ENCODE measurements around the gene UNC5A. TPM values are rescaled to one million over a fixed set of nuclear protein-coding genes. Genes with fewer than 3 reads are reported as not detected.

The UNC5A gene
- total RNA-seq, 4 donors from 2014 or later: 0.48 TPM; not detected in 3

DNA sequence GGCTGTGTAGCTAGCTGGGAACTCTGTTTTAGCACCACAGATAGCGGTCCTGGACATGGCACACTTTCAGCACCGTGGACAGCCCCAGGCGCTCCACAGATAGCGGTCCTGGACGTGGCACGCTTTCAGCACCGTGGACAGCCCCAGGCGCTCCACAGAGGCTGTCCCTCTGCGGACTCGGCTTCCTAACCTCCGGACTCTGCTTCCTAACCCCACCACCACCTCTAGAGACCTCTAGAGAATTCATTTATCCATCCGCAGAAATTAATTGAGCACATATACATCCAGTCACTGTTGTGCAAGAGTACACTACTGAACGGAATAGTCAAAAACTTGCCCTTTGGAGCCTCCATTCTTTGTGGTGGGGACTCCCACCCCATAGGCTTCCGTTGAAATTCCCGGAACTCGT lies 27.4 kb downstream of the UNC5A start:
- peak; percentile 77 to 78 for DNase-seq
- H3K27me3 ChIP-seq: no peaks in the 10 kb centered on the region
- intact Hi-C loops (cut with DNase I; ENCODE audit: low total_unique reads): no loop called here

DNA sequence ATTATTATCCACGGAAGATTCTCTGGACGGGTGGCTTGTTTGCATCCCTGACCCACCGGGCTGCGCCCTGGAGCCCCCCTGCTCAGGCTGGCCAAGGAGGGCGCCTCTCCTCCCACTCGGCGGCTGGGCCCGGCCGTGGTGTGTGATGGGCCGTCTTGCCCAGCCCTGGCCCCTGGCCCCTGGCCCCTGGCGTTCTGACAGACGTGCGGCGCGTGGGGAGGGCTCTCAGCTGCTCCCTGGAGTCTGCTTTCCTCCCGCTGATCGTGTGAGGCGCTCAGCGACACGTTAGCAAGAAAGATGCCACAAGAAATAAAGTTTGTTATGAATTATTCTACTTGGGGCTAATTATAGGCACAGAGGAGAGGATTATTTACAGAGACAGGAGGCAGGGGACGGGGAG lies 33.3 kb downstream of the UNC5A start:
- no peaks in the 10 kb centered on the region for H3K36me3 ChIP-seq
- no peak overlapping the region for H3K4me3 ChIP-seq
- TF ChIP-seq POLR2A (IDR thresholded peaks at IDR 0.05): no peak
- TF ChIP-seq, protein P1, sequence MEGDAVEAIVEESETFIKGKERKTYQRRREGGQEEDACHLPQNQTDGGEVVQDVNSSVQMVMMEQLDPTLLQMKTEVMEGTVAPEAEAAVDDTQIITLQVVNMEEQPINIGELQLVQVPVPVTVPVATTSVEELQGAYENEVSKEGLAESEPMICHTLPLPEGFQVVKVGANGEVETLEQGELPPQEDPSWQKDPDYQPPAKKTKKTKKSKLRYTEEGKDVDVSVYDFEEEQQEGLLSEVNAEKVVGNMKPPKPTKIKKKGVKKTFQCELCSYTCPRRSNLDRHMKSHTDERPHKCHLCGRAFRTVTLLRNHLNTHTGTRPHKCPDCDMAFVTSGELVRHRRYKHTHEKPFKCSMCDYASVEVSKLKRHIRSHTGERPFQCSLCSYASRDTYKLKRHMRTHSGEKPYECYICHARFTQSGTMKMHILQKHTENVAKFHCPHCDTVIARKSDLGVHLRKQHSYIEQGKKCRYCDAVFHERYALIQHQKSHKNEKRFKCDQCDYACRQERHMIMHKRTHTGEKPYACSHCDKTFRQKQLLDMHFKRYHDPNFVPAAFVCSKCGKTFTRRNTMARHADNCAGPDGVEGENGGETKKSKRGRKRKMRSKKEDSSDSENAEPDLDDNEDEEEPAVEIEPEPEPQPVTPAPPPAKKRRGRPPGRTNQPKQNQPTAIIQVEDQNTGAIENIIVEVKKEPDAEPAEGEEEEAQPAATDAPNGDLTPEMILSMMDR (IDR thresholded peaks at IDR 0.05): no peak
- H3K4me1 ChIP-seq: no peaks in the 10 kb centered on the region
- H3K9me3 ChIP-seq: no peaks in the 10 kb centered on the region
- H3K27ac ChIP-seq: no peak overlapping the region
- H3K27me3 ChIP-seq: no peaks in the 10 kb centered on the region
- no peak for DNase-seq
- intact Hi-C loops (cut with DNase I; ENCODE audit: low total_unique reads): no loop called here

More for the DNA sequence above, 27.4 kb downstream of the UNC5A start:
- Histone ChIP-seq H3K27ac (no peak overlapping the region), H3K4me1 (no peaks in the 10 kb centered on the region), H3K36me3 (no peaks in the 10 kb centered on the region), H3K9me3 (no peaks in the 10 kb centered on the region), H3K4me3 (no peak overlapping the region)
- TF ChIP-seq, protein P1 (IDR thresholded peaks at IDR 0.05): no peak

DNA sequence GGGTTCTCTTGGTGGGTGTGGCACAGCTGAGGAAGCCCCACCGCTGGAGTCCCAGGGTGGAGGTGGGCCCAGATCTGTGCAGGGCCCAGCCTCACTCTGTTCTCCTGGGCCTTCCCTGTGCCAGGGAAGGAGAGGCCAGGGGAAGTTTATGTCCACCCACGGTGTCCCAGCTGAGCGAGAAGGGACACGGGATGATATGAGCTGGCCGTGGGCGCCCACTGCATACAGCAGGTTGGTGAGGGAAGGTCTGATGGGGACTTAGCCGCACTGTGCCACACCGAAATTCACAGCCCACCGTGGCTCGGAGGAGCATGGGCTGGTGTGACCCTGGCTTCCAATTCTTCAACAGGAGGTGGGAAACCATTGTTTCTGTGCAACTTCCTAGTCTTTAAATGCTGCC lies 33.9 kb downstream of the UNC5A start:
- DNase-seq: no peak
- Histone ChIP-seq H3K27me3 (no peaks in the 10 kb centered on the region), H3K36me3 (no peaks in the 10 kb centered on the region), H3K4me1 (no peaks in the 10 kb centered on the region), H3K27ac (no peak overlapping the region), H3K4me3 (no peak overlapping the region), H3K9me3 (no peaks in the 10 kb centered on the region)
- intact Hi-C loops (cut with DNase I; ENCODE audit: low total_unique reads): no loop called here
- TF ChIP-seq, protein P1 (IDR thresholded peaks at IDR 0.05): no peak
- TF ChIP-seq POLR2A (IDR thresholded peaks at IDR 0.05): no peak

DNA sequence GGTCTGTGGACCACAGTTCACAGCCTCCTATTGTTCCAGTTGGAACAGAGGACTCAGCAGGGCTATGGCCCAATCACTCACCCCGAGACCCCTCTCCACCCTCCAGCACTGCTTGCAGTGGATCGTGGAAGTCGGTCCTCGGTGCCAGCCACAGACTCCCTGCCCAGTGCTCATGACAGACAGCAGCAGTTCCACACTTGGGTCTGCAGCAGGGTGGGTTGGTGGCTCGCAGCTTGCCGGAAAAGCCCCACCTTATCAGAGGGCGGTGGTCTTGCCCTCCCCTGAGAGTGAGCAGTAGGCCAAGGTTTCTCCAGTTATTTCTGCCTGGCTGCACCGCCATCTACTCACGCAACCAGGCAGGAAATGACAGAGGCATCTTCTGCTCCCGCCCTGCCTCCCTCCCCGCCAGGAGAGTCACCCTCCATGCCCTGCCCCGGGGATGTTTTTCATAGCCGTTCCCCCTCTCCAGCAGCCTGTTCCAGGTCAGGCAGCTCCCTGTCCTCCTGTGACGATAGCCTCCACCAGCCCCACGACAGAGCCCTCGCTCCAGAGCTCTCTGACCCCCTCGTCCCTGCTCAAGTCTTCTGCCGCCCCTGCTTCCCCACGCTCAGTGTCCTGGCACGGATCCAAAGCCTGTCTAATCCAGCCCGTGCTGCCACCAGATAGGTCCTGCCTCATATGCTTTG lies 34.5 kb downstream of the UNC5A start:
- no peaks in the 10 kb centered on the region for H3K36me3 ChIP-seq
- no peak overlapping the region for H3K4me3 ChIP-seq
- H3K27me3 ChIP-seq: no peaks in the 10 kb centered on the region
- intact Hi-C loops (cut with DNase I; ENCODE audit: low total_unique reads): no loop called here
- no peaks in the 10 kb centered on the region for H3K4me1 ChIP-seq
- H3K9me3 ChIP-seq: no peaks in the 10 kb centered on the region
- no peak overlapping the region for H3K27ac ChIP-seq
- TF ChIP-seq, protein P1 (IDR thresholded peaks at IDR 0.05): no peak
- no peak for TF ChIP-seq POLR2A (IDR thresholded peaks at IDR 0.05)
- DNase-seq: no peak

DNA sequence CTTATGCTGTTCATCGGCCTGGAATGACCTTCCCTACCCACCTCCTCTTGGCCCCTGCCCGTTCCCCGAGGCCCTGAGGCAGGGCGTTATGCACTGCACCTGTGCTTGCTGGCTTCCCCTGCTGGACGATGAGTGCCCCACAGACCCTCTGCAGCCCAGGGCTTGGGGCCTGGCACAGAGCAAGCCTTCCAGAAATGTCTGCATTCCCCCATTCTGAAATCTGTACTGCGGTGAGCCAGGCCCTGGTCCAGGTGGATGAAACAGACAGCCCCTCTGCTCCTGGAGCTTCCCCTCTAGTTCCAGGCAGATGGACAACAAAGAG lies 35.0 kb downstream of the UNC5A start:
- TF ChIP-seq, protein P1 (IDR thresholded peaks at IDR 0.05): no peak
- TF ChIP-seq POLR2A (IDR thresholded peaks at IDR 0.05): no peak
- Histone ChIP-seq H3K4me1 (no peaks in the 10 kb centered on the region), H3K27ac (no peak overlapping the region), H3K36me3 (no peaks in the 10 kb centered on the region), H3K4me3 (no peak overlapping the region), H3K9me3 (no peaks in the 10 kb centered on the region), H3K27me3 (no peaks in the 10 kb centered on the region)
- no peak for DNase-seq
- intact Hi-C loops (cut with DNase I; ENCODE audit: low total_unique reads): no loop called here

Data from uterus (tissue), 4 donors.